SJCRH30 (cell line): ENCODE results near the gene SYNCRIP. TPM values are rescaled to one million over a fixed set of nuclear protein-coding genes. Genes with fewer than 3 reads are reported as not detected.

Experiments
- DNase-seq, 2 experiments: peaks; one replicate each; pipeline ENCODE4 v3.0.0-alpha.2; 2015 to 2020
- H3K27ac ChIP-seq: fragments of 250-450 bp; sonication (Bioruptor Pico); 2 replicates; pipeline ENCODE4 v1.5.1; 2020; ENCODE audit warnings: mild to moderate bottlenecking, moderate library complexity
- H3K27me3 ChIP-seq: fragments of 250-450 bp; sonication (Bioruptor Pico); 2 replicates; pipeline ENCODE4 v1.5.1; 2020; ENCODE audit warnings: mild to moderate bottlenecking, moderate library complexity
- H3K36me3 ChIP-seq: fragments of 250-450 bp; sonication (Bioruptor Pico); 2 replicates; pipeline ENCODE4 v1.5.1; 2020; ENCODE audit warnings: mild to moderate bottlenecking, moderate library complexity
- H3K4me1 ChIP-seq: fragments of 250-450 bp; sonication (Bioruptor Pico); 2 replicates; pipeline ENCODE4 v1.5.1; 2020; ENCODE audit warnings: mild to moderate bottlenecking, moderate library complexity
- H3K4me3 ChIP-seq: fragments of 250-450 bp; sonication (Bioruptor Pico); 2 replicates; pipeline ENCODE4 v1.5.1; 2020; ENCODE audit warnings: mild to moderate bottlenecking, moderate library complexity
- H3K9me3 ChIP-seq: fragments of 250-450 bp; sonication (Bioruptor Pico); replicated peaks from 2 replicates; pipeline ENCODE4 v1.5.1; 2020; ENCODE audit warnings: mild to moderate bottlenecking, moderate library complexity
- total RNA-seq: library from RNA; depleted of rRNA; stranded (reverse); fragments of >200 nt; shearing (Covaris generic); gene quantifications from 2 replicates; pipeline ENCODE4 v1.2.3, GENCODE V29; 2014

The SYNCRIP gene
- total RNA-seq, 1 experiment from 2014 or later, result 151 TPM

DNA sequence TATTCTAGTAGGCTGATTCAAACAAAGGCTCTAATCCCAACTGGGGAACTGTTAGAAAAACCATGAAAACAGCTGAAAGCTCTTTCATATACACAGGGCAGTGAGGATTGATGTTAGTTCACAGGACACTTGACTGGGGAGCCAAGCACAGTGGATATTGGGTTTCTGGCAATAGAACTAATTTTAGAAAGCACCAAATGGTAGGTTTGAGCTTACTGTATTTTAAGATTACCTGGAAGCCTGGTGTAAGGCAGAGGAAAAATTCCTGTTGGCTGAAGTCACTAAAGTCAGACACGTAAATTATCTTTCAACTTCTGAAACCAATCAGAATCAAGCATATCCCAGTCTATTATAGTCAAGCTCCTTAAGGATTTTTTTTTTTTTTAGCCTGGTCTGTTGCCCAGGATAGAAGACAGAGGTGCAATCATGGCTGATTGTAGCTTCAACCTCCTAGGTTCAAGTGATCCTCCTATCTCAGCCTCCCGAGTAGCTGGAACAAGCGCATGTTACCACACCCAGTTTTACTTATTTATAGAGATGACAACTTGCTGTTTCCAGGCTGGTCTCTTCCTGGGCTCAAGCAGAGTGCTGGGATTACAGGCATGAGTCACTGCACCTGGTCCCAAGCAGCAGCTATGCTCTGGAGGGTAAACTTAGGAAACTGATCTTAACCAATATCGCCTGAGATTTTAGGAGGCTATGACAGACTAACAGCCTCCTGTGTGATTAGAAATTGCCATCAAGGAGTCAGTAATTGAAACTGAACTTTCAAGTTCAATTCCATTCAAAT lies 32.5 kb upstream of the SYNCRIP start:
- H3K27me3 ChIP-seq, result no peaks in the 10 kb centered on the region
- peaks cover 9% of the 10 kb centered on the region for H3K4me1 ChIP-seq
- DNase-seq, result peak; percentile 40 to 67
- H3K9me3 ChIP-seq, result no peaks in the 10 kb centered on the region
- peak overlapping the region; percentile 94 for H3K4me3 ChIP-seq
- no peak overlapping the region for H3K27ac ChIP-seq
- peaks cover 44% of the 10 kb centered on the region for H3K36me3 ChIP-seq

DNA sequence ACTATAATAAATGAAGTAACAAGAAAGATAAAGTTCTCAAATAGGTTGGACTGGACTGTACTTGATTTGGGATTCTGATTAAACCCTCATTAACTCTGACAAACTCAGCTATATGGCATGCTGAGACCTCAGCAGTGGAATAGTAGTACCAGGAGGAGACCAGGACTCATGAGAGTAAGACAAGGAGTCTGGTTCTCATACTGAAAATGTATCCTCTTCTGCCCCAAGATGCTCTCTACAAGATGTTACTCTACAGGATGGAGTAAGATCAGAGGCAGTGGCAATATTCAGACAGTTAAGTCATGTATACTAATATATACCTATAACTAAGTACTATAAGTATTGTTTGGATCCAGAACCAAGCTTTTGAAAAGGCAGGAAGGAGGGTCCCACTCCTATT lies 31.9 kb upstream of the SYNCRIP start:
- Histone ChIP-seq H3K27me3 (no peaks in the 10 kb centered on the region), H3K4me3 (no peak overlapping the region), H3K36me3 (peaks cover 44% of the 10 kb centered on the region), H3K9me3 (no peaks in the 10 kb centered on the region), H3K27ac (no peak overlapping the region), H3K4me1 (peaks cover 9% of the 10 kb centered on the region)
- DNase-seq, result peak in 1 of 2 experiments; percentile 25

DNA sequence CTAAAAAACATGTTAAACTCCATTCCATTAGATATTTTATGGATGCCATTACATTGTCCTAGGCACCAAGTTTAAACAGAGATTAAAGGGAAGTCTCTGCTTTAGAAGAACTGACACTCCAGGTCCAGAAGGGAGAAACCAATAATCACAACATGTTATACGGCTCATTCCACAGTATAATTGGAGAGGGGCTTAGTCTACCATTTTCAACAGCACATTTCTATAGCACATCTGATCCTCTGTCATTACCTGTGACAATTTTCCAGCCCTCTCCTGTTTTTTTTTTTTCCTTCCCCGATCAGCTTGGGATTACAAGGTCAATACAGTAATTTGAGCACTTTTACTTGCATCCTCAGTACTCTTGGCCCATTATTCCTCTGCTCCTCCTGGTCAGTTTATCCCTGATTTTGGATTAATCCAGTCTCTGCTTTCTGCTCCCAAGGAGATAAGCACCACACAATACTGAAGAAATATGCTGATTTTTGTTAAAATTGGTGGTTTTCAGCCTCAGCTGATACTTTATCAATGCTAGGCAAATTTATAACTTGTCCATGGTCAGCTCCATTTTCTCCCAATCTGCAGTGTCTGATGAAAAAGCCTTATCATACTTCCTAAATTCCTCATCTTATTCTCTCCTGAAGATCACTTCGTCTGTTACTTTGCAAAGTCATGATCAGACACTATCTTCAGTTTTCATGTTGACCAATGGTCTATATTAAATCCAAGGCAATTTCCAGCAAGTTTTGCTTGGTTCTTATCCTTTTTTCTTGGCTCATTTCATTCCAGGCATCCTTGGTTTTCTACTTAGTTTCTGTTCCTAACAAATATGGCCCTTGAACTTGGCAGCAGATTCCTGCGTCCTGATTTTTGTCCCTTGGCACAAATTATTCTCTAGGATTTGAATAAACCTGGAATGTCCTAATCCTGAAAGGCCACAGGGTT lies 30.8 kb upstream of the SYNCRIP start:
- H3K27ac ChIP-seq, result no peak overlapping the region
- H3K27me3 ChIP-seq, result no peaks in the 10 kb centered on the region
- no peak overlapping the region for H3K4me3 ChIP-seq
- DNase-seq, result peak in 1 of 2 experiments; percentile 26
- H3K36me3 ChIP-seq, result peaks cover 44% of the 10 kb centered on the region
- peaks cover 9% of the 10 kb centered on the region for H3K4me1 ChIP-seq
- no peaks in the 10 kb centered on the region for H3K9me3 ChIP-seq

DNA sequence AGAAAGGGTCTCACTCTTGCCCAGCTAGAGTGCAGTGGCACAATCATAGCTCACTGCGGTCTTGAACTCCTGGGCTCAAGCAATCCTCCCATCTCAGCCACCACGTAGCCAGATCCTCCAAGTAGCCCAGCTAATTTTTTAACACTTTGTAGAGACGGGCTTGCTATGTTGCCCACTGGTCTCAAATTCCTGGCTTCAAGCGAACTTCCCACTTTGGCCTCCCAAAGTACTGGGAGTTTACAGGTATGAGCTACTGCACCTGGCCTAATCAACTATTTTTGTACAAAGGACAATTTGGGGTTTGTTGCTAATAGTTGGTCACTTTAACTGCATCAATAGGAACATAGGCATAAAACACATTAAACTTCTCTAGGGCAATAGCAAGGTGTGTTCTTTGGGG lies 29.9 kb upstream of the SYNCRIP start:
- DNase-seq, result no peak
- Histone ChIP-seq H3K36me3 (peaks cover 37% of the 10 kb centered on the region), H3K4me1 (peaks cover 9% of the 10 kb centered on the region), H3K4me3 (no peak overlapping the region), H3K9me3 (no peaks in the 10 kb centered on the region), H3K27me3 (no peaks in the 10 kb centered on the region), H3K27ac (no peak overlapping the region)

GRCh38 chr6:85672050-85672449 lies 29.4 kb upstream of the SYNCRIP start:
- DNase-seq, result no peak
- Histone ChIP-seq H3K27ac (no peak overlapping the region), H3K4me1 (peaks cover 9% of the 10 kb centered on the region), H3K27me3 (no peaks in the 10 kb centered on the region), H3K9me3 (no peaks in the 10 kb centered on the region), H3K36me3 (peaks cover 32% of the 10 kb centered on the region), H3K4me3 (no peak overlapping the region)

DNA sequence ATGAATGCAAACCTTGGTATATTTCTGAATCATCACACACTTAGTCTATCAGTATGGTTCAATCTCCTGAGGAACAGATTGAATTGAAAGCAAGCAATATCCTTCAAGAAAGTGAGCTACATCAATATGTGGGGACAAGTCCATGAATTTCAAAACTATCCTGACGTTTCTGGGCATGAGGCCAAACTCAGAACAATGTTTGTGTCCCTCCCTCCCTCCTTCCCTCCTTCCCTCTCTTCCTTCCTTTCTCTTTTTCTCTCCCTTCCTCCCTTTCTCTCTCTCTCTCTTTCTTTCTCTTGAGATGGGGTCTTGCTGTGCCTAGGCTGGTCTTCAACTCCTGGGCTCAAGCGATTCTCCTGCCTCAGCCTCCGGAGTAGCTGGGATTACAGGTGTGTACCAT lies 27.9 kb upstream of the SYNCRIP start:
- no peaks in the 10 kb centered on the region for H3K27me3 ChIP-seq
- H3K9me3 ChIP-seq, result no peaks in the 10 kb centered on the region
- DNase-seq, result peak in 1 of 2 experiments; percentile 9
- no peak overlapping the region for H3K4me3 ChIP-seq
- H3K27ac ChIP-seq, result no peak overlapping the region
- H3K36me3 ChIP-seq, result peaks cover 17% of the 10 kb centered on the region
- peaks cover 4% of the 10 kb centered on the region for H3K4me1 ChIP-seq

DNA sequence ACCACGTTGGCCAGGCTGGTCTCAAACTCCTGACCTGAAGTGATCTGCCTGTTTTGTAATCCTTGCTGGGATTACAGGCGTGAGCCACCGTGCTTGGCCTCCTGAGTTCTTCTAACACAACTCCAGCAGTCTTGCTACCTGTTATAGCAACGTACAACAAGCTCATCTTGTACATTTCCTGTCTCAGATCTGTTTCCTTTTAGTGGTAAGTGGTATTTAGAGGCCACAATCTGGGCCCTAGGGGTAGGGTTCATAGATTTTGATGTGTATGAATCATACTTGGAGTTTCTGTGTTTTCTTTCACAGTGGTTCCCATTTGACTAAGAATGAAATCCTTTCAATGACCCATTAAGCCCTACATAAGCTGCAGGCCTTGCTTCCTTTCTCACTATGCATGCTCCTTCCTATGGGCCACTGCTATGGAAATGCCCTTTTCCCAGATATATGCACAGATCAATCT lies 27.1 kb upstream of the SYNCRIP start:
- H3K27me3 ChIP-seq, result no peaks in the 10 kb centered on the region
- H3K4me3 ChIP-seq, result no peak overlapping the region
- H3K27ac ChIP-seq, result no peak overlapping the region
- H3K36me3 ChIP-seq, result peaks cover 9% of the 10 kb centered on the region
- H3K9me3 ChIP-seq, result no peaks in the 10 kb centered on the region
- H3K4me1 ChIP-seq, result no peaks in the 10 kb centered on the region
- peak in 1 of 2 experiments; percentile 21 for DNase-seq

GRCh38 chr6:85662251-85662650 lies 19.6 kb upstream of the SYNCRIP start:
- no peaks in the 10 kb centered on the region for H3K27me3 ChIP-seq
- DNase-seq, result no peak
- H3K36me3 ChIP-seq, result no peaks in the 10 kb centered on the region
- no peaks in the 10 kb centered on the region for H3K9me3 ChIP-seq
- no peak overlapping the region for H3K27ac ChIP-seq
- H3K4me3 ChIP-seq, result no peak overlapping the region
- H3K4me1 ChIP-seq, result no peaks in the 10 kb centered on the region; the same call in 1 of the 2 replicates

DNA sequence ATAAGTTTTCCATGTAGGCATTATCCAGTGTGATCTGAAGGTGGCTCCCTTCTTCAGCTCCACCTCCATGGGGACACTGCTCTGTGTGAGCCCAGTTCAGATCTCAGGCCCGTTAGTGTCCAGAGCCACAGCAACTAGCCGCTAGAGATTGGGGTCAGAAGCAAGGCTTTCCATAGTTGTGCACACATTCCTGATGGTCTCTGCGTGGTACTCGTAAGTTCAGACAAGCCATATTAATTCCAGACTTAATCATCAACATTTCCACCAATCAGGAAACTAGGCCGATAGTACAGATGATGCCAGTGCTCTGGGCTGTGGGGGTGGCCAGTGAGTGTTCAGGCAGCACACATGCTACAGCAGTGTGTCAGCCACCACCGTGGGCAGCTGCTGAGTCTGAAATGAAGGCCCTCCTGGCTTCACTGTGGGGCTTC lies 17.5 kb upstream of the SYNCRIP start:
- Histone ChIP-seq H3K36me3 (no peaks in the 10 kb centered on the region), H3K27me3 (no peaks in the 10 kb centered on the region), H3K27ac (peak overlapping the region; percentile 27), H3K4me3 (peak overlapping the region; percentile 33; the same call in 1 of the 2 replicates), H3K4me1 (no peaks in the 10 kb centered on the region; the same call in 1 of the 2 replicates), H3K9me3 (no peaks in the 10 kb centered on the region)
- peak; percentile 76 to 77 for DNase-seq

DNA sequence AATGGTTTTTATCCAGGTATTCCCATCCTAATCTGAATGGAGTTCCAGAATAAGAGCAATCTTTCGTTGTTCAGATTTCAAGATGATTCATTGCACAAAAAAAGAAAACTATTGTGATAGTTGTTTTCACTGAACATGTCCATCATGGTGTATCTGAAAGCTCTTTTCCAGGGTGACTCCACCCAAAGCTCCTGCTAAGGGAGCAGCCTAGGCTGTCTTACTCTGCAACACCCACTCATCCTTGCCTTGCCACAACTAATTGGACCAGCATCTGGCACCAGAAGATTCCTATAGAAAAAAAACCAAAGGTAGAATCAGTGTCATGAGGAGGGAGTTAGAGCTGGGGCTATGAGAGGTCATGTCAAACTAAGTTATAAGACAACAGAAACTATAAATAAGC lies 7.9 kb upstream of the SYNCRIP start:
- Histone ChIP-seq H3K27ac (no peak overlapping the region), H3K4me1 (no peaks in the 10 kb centered on the region), H3K4me3 (no peak overlapping the region), H3K9me3 (no peaks in the 10 kb centered on the region), H3K27me3 (no peaks in the 10 kb centered on the region), H3K36me3 (no peaks in the 10 kb centered on the region)
- DNase-seq, result no peak

DNA sequence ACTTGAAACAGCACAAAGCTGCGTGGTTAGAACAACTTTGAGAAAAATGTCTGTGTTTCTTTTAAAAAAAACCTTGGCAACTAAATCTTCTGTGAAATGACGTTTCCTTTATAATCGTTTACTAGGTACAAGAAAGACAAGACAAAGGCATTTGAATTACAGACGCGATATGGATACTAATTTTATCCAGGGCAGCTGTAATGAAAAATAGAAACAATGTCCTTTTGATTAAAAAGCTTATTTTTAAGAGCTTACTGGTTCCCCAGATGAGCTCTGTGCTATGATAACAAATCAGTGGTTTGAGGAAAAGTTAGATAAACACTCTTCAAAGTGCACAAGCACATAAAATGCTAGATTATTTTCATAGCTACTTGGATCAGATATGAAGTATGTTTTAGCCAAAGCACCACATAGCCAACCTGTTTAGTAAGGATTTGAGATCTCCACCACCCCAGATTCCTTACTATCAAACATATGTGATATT lies 1.6 kb upstream of the SYNCRIP start:
- no peaks in the 10 kb centered on the region for H3K4me1 ChIP-seq
- no peaks in the 10 kb centered on the region for H3K9me3 ChIP-seq
- H3K36me3 ChIP-seq, result peaks cover 21% of the 10 kb centered on the region
- peak overlapping the region; percentile 97 for H3K27ac ChIP-seq
- no peak for DNase-seq
- H3K4me3 ChIP-seq, result peak overlapping the region; percentile 71
- no peaks in the 10 kb centered on the region for H3K27me3 ChIP-seq

DNA sequence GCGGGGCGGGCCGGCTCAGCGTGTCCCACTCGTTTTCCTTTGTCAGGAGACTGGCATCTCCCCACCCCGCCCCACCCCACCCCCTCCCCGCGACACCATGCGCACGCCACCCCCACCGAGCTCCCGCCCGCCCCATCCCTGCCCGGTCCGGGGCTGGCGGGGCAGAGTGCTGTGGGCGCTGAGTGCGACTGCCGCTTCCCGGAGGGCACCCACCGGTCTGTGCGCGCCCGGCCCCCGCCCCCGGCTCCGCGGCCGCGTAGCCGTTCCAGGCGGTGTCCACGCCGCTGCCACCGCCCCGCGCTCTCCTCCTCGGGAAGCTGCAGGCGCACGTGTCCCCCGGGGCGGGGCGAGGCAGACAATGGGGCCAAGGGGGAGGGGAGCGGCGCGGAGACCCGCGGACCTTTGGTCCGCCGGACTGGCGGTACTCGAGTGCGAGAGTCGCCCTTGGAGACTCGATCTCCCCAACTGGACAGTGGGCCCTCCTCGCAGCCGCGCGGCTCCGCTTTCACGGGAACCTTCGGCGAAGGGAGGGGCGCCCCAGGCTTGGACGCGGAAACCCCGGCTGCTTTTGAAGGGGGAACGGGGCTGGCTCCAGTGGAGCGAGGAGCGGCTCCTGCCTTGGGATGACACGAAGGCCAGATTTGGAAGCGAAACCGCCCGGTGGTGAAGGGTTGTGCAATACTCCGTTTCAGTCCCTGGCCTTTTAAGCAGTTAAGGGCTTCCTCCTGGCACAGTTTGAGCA lies 1.0 kb upstream of the SYNCRIP start:
- Histone ChIP-seq H3K4me3 (peak overlapping the region; percentile 71), H3K27me3 (no peaks in the 10 kb centered on the region), H3K9me3 (no peaks in the 10 kb centered on the region), H3K27ac (peak overlapping the region; percentile 97), H3K4me1 (0 out of 2 replicates have a peak, but pooled peaks cover under 1% of the 10 kb centered on the region), H3K36me3 (peaks cover 27% of the 10 kb centered on the region)
- DNase-seq, result peak; percentile 90 to 91

GRCh38 chr6:85641897-85642773 lies 551 bp downstream of the SYNCRIP start:
- peak overlapping the region; percentile 99 for H3K4me3 ChIP-seq
- H3K4me1 ChIP-seq, result 0 out of 2 replicates have a peak, but pooled peaks cover 4% of the 10 kb centered on the region
- no peaks in the 10 kb centered on the region for H3K27me3 ChIP-seq
- H3K36me3 ChIP-seq, result peaks cover 43% of the 10 kb centered on the region
- peak; percentile 44 to 62 for DNase-seq
- H3K9me3 ChIP-seq, result no peaks in the 10 kb centered on the region
- peak overlapping the region; percentile 97 for H3K27ac ChIP-seq
